Measurements from ENCODE around the gene STX17. TPM values are rescaled to one million over a fixed set of nuclear protein-coding genes. Genes with fewer than 3 reads are reported as not detected.

Gene STX17
- total and polyA plus RNA-seq, 2 donors (not counting 3 experiments of a cell fraction or from before 2014, with no cell fraction given): 5.3 to 17.6 TPM

DNA sequence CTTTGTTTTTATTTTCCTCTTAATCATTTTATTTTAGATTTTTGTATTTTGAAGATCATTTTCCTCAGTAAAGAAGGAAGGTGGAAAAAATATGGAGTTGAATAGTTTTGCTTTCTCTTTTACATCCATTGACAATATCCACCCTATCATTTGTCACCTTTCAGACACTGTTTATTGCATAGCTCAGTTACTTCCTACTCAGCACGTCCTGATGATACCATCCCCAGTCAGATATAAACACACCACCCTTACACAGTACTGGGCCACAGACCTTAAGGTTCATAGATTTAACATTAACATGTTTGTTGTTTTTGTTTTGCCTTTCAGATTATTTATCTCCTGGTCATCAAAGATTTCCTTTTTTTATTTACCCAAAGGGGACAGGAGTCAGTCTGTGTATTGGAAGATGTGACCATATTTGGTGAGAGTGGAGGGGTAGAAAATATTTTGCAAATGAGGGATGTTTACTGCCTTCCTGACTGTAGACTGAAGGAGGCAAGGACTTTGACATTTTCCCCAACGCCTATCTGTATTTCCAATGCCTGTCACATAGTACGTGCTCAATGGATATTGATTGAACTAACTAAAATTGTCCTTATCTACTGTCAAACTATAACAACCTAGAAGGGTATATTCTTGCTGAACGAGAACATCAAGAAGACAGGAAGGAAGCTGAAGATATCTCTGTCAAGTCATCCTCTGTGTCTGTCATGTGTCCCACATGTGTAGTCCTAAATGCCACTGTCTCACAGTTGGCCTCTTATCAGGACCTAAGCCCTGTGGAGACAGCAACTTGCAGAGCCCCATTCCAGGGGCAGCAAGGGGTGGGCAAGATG, 15.6 kb downstream of the STX17 start:
- no TSS peak for BruUV-seq (replicated peaks)
- no peaks in the 10 kb centered on the region for H3K79me2 ChIP-seq (ENCODE audit: control insufficient read depth, insufficient read depth, low read length)
- H3K9me3 ChIP-seq (replicated peaks; ENCODE audit: control insufficient read depth, insufficient read depth, low read length): no peaks in the 10 kb centered on the region
- no peaks in the 10 kb centered on the region for H3K9me1 ChIP-seq (replicated peaks; ENCODE audit: control insufficient read depth, extremely low read depth, insufficient read depth, low read length)
- no peaks in the 10 kb centered on the region for H3K27me3 ChIP-seq (ENCODE audit: control insufficient read depth in 2 of 2, insufficient read depth in 2 of 2, low read length in 2 of 2)
- POLR2A ChIA-PET: no interaction called here
- H4K20me1 ChIP-seq (replicated peaks; ENCODE audit: control insufficient read depth, extremely low read depth, insufficient read depth, low read length): no peaks in the 10 kb centered on the region
- intact Hi-C loops (cut with micrococcal nuclease): no loop called here
- H2AFZ ChIP-seq (ENCODE audit: low read depth, low read length): no peak overlapping the region
- TF ChIP-seq POLR2A (IDR thresholded peaks at IDR 0.05; ENCODE audit: low read depth, low read length): no peak
- TF ChIP-seq, protein P1, sequence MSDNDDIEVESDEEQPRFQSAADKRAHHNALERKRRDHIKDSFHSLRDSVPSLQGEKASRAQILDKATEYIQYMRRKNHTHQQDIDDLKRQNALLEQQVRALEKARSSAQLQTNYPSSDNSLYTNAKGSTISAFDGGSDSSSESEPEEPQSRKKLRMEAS (IDR thresholded peaks at IDR 0.05; ENCODE audit: insufficient read depth, insufficient read length): no peak
- TF ChIP-seq, protein P2, sequence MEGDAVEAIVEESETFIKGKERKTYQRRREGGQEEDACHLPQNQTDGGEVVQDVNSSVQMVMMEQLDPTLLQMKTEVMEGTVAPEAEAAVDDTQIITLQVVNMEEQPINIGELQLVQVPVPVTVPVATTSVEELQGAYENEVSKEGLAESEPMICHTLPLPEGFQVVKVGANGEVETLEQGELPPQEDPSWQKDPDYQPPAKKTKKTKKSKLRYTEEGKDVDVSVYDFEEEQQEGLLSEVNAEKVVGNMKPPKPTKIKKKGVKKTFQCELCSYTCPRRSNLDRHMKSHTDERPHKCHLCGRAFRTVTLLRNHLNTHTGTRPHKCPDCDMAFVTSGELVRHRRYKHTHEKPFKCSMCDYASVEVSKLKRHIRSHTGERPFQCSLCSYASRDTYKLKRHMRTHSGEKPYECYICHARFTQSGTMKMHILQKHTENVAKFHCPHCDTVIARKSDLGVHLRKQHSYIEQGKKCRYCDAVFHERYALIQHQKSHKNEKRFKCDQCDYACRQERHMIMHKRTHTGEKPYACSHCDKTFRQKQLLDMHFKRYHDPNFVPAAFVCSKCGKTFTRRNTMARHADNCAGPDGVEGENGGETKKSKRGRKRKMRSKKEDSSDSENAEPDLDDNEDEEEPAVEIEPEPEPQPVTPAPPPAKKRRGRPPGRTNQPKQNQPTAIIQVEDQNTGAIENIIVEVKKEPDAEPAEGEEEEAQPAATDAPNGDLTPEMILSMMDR (IDR thresholded peaks at IDR 0.05; ENCODE audit: extremely low read depth in 1 of 2, insufficient read depth in 1 of 2, low read depth in 1 of 2, low read length in 2 of 2): no peak
- no peak for TF ChIP-seq POLR2AphosphoS5 (IDR thresholded peaks at IDR 0.05; ENCODE audit: insufficient read depth, low read depth, low read length)
- TF ChIP-seq MYC (IDR thresholded peaks at IDR 0.05; ENCODE audit: low read depth, low read length): no peak
- no peak for TF ChIP-seq EZH2 (IDR thresholded peaks at IDR 0.05; ENCODE audit: borderline replicate concordance, low read depth, low read length, severe bottlenecking)
- no peak overlapping the region for H3K9ac ChIP-seq (replicated peaks; ENCODE audit: extremely low read depth, insufficient read depth, low read length)
- no peak overlapping the region for H3K27ac ChIP-seq (ENCODE audit: insufficient read depth, low read depth, low read length)
- dilution Hi-C loops (cut with MboI; ENCODE audit: extremely low pct_ligation_motif_present, low sequenced_read_pairs): no loop called here
- H3K4me3 ChIP-seq (replicated peaks in 1 of 3; ENCODE audit: insufficient read depth in 1 of 3, low read depth in 1 of 3, low read length in 3 of 3): no peak overlapping the region
- H3K4me2 ChIP-seq (ENCODE audit: insufficient read depth, low read length): no peak overlapping the region
- FAIRE-seq: no peak
- H3K4me1 ChIP-seq (ENCODE audit: control insufficient read depth, extremely low read depth, insufficient read depth, low read length): no peaks in the 10 kb centered on the region
- CTCF ChIA-PET: no interaction called here
- DNase-seq (ENCODE audit: low read depth, low spot score): no peak
- peaks cover 0 to 9% of the 10 kb centered on the region in 2 experiments for H3K36me3 ChIP-seq (ENCODE audit: control insufficient read depth in 2 of 2, extremely low read depth in 1 of 2, insufficient read depth in 2 of 2, low read length in 2 of 2)
